OCI-LY1 (cell line): Measurements from ENCODE around the gene ADAMTSL2.

Experiments
- H2AFZ ChIP-seq: fragments of 200-600 bp; sonication (generic), shearing (Covaris generic); 2 replicates; pipeline ENCODE4 v1.6.0; 2014; ENCODE audit warnings: antibody characterized with exemption, mild to moderate bottlenecking, low read length
- H3F3A ChIP-seq: fragments of 200-600 bp; sonication (generic), shearing (Covaris generic); 2 replicates; pipeline ENCODE4 v1.6.0; 2014; ENCODE audit warnings: mild to moderate bottlenecking, antibody characterized with exemption, low read length, moderate library complexity; ENCODE audit not compliant: insufficient read depth
- H3K27ac ChIP-seq: fragments of 200-600 bp; sonication (generic); 2 replicates; pipeline ENCODE4 v1.5.1; 2014; ENCODE audit warnings: low read length, mixed run types, mild to moderate bottlenecking, low read depth; ENCODE audit not compliant: poor library complexity, severe bottlenecking
- H3K27me3 ChIP-seq: fragments of 200-600 bp; sonication (generic); 2 replicates; pipeline ENCODE4 v1.6.0; 2014; ENCODE audit warnings: antibody characterized with exemption, mild to moderate bottlenecking, low read length, moderate library complexity; ENCODE audit not compliant: insufficient read depth
- H3K36me3 ChIP-seq: fragments of 200-600 bp; sonication (generic); 2 replicates; pipeline ENCODE4 v1.6.1; 2014; ENCODE audit warnings: mild to moderate bottlenecking, antibody characterized with exemption, low read length, moderate library complexity, mixed read lengths; ENCODE audit not compliant: insufficient read depth
- H3K4me1 ChIP-seq: fragments of 200-600 bp; sonication (generic); 2 replicates; pipeline ENCODE4 v1.5.1; 2014; ENCODE audit warnings: mild to moderate bottlenecking, low read length, moderate library complexity; ENCODE audit not compliant: insufficient read depth, severe bottlenecking
- H3K4me2 ChIP-seq: fragments of 200-600 bp; sonication (generic), shearing (Covaris generic); 2 replicates; pipeline ENCODE4 v1.6.1; 2014; ENCODE audit warnings: low read length
- H3K4me3 ChIP-seq: fragments of 200-600 bp; sonication (generic); 2 replicates; pipeline ENCODE4 v1.5.1; 2014; ENCODE audit warnings: low read length, low read depth, mild to moderate bottlenecking, mixed read lengths; ENCODE audit not compliant: poor library complexity, severe bottlenecking
- H3K79me2 ChIP-seq: fragments of 200-600 bp; shearing (Covaris generic); 2 replicates; pipeline ENCODE4 v1.6.1; 2016; ENCODE audit warnings: mixed run types, low read length, mixed read lengths; ENCODE audit not compliant: insufficient read depth
- H3K9ac ChIP-seq: fragments of 200-600 bp; sonication (generic), shearing (Covaris generic); 2 replicates; pipeline ENCODE4 v1.6.1; 2014; ENCODE audit warnings: mild to moderate bottlenecking, low read length, mixed read lengths
- H3K9me2 ChIP-seq: fragments of 200-600 bp; sonication (generic), shearing (Covaris generic); 2 replicates; pipeline ENCODE4 v1.6.1; 2014; ENCODE audit warnings: low read depth, mild to moderate bottlenecking, low read length, mixed read lengths
- H3K9me3 ChIP-seq: fragments of 200-600 bp; shearing (Covaris generic); 2 replicates; pipeline ENCODE4 v1.6.1; 2014; ENCODE audit warnings: low read length, mixed read lengths
- H4K20me1 ChIP-seq: fragments of 200-600 bp; sonication (generic), shearing (Covaris generic); 2 replicates; pipeline ENCODE4 v1.6.0; 2016; ENCODE audit warnings: mild to moderate bottlenecking, low read length; ENCODE audit not compliant: insufficient read depth
- CTCF ChIP-seq: fragments of 200-600 bp; sonication (generic), shearing (Covaris generic); IDR thresholded peaks from 2 replicates; pipeline ENCODE4 v1.5.1; 2017; ENCODE audit warnings: mild to moderate bottlenecking, antibody characterized with exemption, low read length, moderate library complexity, mixed read lengths
- EZH2 ChIP-seq: fragments of 200-600 bp; sonication (generic), shearing (Covaris generic); IDR thresholded peaks from 2 replicates; pipeline ENCODE4 v1.8.0; 2017; ENCODE audit warnings: borderline replicate concordance, mixed run types, mild to moderate bottlenecking, antibody characterized with exemption, low read length, moderate library complexity, mixed read lengths

The ADAMTSL2 gene

GRCh38 chr9:133525677-133526076, 8.8 kb upstream of the ADAMTSL2 start:
- H4K20me1 ChIP-seq = no peaks in the 10 kb centered on the region
- H3K4me3 ChIP-seq = no peak overlapping the region
- no peaks in the 10 kb centered on the region for H3K36me3 ChIP-seq
- H3K27me3 ChIP-seq = peaks cover 31% of the 10 kb centered on the region
- no peak overlapping the region for H3K27ac ChIP-seq
- H2AFZ ChIP-seq = no peak overlapping the region
- no peak overlapping the region for H3K4me2 ChIP-seq
- no peaks in the 10 kb centered on the region for H3F3A ChIP-seq
- H3K4me1 ChIP-seq = no peaks in the 10 kb centered on the region
- no peaks in the 10 kb centered on the region for H3K9me3 ChIP-seq
- H3K9ac ChIP-seq = no peak overlapping the region
- H3K79me2 ChIP-seq = no peaks in the 10 kb centered on the region
- TF ChIP-seq CTCF (no peak), EZH2 (no peak)
- H3K9me2 ChIP-seq = no peaks in the 10 kb centered on the region

GRCh38 chr9:133526721-133527321, 7.7 kb upstream of the ADAMTSL2 start:
- Histone ChIP-seq H3K27me3 (peaks cover 29% of the 10 kb centered on the region), H3K4me2 (no peak overlapping the region), H3K4me1 (no peaks in the 10 kb centered on the region), H2AFZ (no peak overlapping the region), H3K9me3 (no peaks in the 10 kb centered on the region), H4K20me1 (no peaks in the 10 kb centered on the region), H3K27ac (no peak overlapping the region), H3K79me2 (no peaks in the 10 kb centered on the region), H3K36me3 (no peaks in the 10 kb centered on the region), H3F3A (no peaks in the 10 kb centered on the region), H3K9ac (no peak overlapping the region), H3K4me3 (no peak overlapping the region), H3K9me2 (no peaks in the 10 kb centered on the region)
- TF ChIP-seq CTCF (no peak), EZH2 (no peak)

GRCh38 chr9:133527444-133527920, 7.0 kb upstream of the ADAMTSL2 start:
- Histone ChIP-seq H3K4me3 (no peak overlapping the region), H3K4me1 (no peaks in the 10 kb centered on the region), H3K9me2 (no peaks in the 10 kb centered on the region)

More at GRCh38 chr9:133527444-133527920, 7.0 kb upstream of the ADAMTSL2 start:
- H3K9ac ChIP-seq = no peak overlapping the region
- TF ChIP-seq EZH2 (no peak), CTCF (no peak)
- H3K79me2 ChIP-seq = no peaks in the 10 kb centered on the region
- no peaks in the 10 kb centered on the region for H3F3A ChIP-seq
- peaks cover 28% of the 10 kb centered on the region for H3K27me3 ChIP-seq
- H3K9me3 ChIP-seq = no peaks in the 10 kb centered on the region
- no peak overlapping the region for H2AFZ ChIP-seq
- H3K36me3 ChIP-seq = no peaks in the 10 kb centered on the region
- no peak overlapping the region for H3K27ac ChIP-seq
- H3K4me2 ChIP-seq = no peak overlapping the region
- H4K20me1 ChIP-seq = no peaks in the 10 kb centered on the region
